ENCODE measurements around the gene CIB4.
A peak's percentile ranks its signal among the peaks of the same experiment; 100 is the strongest.

CIB4 gene

DNA sequence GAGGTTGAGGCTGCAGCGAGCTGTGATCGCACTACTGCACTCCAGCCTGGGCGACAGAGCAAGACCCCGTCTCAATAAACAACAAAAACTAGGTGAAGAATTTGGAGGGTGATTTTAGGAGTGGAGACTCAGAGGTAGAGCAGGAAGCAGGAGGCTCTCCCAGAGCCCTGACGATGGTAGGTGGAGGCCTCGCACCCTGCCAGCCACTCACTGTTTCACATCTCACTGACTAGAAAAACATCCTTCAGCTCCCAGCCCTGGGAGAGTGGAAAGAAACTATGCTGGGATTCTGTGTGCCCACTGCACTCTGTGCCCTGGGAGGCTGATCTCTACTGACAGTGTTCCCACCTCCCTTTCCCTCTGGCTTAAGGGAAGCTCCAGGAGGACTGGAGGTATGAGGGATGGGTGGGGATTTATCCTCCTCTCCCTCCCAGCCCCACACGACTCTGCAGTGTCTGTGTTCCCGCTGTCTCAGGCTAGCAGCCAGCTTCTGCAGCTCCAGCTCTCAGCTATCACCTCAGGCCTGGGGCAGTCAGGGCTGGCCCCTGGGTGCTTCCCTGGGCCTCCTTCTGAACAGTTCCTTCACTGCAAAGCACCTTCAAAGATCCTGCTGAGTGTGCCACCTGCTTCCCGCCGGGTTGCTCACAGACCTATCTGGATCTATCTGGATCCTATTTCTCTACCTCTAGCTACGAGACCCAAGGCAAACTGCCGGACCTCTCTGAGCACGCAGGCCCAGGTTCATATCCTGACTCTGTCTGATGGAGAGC is 9.6 kb downstream of the CIB4 start:
- DNase-seq (ENCODE audit: low read depth): no peak
- TF ChIP-seq, protein P1, sequence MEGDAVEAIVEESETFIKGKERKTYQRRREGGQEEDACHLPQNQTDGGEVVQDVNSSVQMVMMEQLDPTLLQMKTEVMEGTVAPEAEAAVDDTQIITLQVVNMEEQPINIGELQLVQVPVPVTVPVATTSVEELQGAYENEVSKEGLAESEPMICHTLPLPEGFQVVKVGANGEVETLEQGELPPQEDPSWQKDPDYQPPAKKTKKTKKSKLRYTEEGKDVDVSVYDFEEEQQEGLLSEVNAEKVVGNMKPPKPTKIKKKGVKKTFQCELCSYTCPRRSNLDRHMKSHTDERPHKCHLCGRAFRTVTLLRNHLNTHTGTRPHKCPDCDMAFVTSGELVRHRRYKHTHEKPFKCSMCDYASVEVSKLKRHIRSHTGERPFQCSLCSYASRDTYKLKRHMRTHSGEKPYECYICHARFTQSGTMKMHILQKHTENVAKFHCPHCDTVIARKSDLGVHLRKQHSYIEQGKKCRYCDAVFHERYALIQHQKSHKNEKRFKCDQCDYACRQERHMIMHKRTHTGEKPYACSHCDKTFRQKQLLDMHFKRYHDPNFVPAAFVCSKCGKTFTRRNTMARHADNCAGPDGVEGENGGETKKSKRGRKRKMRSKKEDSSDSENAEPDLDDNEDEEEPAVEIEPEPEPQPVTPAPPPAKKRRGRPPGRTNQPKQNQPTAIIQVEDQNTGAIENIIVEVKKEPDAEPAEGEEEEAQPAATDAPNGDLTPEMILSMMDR (conservative IDR thresholded peaks at IDR 0.05; ENCODE audit: control insufficient read depth, insufficient read depth, low read depth, low read length): no peak
- no peak overlapping the region for H3K4me3 ChIP-seq (ENCODE audit: control insufficient read depth, low read depth, low read length)

DNA sequence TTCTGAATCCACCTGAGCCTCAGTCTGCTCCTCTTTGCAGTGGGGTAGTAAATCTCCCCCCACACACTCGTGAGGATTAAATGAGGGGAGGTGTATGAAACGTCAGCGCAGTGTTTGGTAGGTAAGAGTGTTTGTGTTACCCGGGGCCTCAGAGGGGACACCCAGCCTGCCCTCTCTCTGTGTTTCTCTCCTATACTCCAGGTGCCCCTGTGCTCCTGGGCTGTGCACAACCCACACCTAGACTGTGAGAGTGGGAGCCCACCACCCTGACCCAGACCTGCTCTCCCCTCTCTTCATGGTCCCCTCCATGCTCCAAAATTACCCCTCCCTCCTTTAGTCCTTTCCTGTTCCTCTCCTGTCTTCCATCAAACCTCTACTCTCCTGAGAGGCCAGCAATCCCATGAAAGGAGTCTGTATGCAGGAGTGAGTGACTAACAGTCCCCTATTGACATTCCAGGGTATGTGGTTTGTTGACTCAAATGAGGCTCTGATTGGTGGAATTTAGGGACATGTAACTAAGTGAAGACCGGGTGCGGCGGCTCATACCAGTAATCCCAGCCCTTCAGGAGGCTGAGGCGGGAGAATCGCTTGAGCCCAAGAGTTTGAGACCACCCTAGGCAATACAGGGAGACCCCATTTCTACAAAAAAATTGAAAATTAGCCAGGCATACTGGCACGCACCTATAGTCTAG is 10.4 kb downstream of the CIB4 start:
- DNase-seq (ENCODE audit: low read depth): peak; percentile 47
- TF ChIP-seq, protein P1 (conservative IDR thresholded peaks at IDR 0.05; ENCODE audit: control insufficient read depth, insufficient read depth, low read depth, low read length): no peak

DNA sequence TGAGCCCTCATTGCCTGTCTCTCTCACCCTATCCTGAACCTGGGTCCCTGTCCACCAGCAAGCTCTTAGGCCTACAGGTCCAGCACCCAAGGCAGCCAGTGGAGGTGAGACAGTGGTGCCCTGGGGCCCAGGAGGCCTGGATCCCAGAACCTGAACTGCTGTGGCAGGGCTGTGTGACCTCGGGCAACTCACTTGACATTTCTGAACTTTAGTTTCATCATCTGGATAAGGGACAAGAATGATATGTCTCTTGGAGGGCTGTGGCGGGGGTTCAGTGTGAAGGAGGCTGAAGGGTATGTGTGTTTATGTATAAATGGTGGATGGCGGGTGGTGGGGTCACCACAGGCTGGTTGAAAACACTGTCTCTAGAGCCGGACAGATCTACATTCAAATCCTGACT is 10.9 kb downstream of the CIB4 start:
- TF ChIP-seq, protein P1 (conservative IDR thresholded peaks at IDR 0.05; ENCODE audit: control insufficient read depth, insufficient read depth, low read depth, low read length): no peak
- no peak overlapping the region for H3K4me3 ChIP-seq (ENCODE audit: control insufficient read depth, low read depth, low read length)
- no peak for DNase-seq (ENCODE audit: low read depth)

More for the DNA sequence above, 10.4 kb downstream of the CIB4 start:
- no peak overlapping the region for H3K4me3 ChIP-seq (ENCODE audit: control insufficient read depth, low read depth, low read length)

DNA sequence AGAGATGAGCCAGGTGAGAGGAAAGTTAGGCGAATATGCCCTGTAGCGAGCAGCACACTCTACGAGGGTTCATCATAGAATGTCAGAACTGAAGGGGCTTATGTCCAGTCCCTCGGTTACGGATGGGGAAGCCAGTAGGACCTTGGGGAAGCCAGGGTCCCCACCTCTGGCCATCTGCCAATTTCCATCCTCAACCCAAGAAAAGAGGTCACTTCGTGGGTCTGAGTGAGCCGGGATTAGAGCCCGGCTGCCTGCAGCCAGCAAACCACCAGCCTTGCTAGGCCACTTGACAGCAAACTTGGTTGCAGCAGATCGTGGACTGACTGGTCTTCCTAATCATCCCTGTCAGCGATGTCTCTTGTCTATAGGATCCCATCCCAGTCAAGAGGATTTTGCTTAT is 11.4 kb downstream of the CIB4 start:
- no peak for DNase-seq (ENCODE audit: low read depth)
- TF ChIP-seq, protein P1 (conservative IDR thresholded peaks at IDR 0.05; ENCODE audit: control insufficient read depth, insufficient read depth, low read depth, low read length): no peak
- no peak overlapping the region for H3K4me3 ChIP-seq (ENCODE audit: control insufficient read depth, low read depth, low read length)

DNA sequence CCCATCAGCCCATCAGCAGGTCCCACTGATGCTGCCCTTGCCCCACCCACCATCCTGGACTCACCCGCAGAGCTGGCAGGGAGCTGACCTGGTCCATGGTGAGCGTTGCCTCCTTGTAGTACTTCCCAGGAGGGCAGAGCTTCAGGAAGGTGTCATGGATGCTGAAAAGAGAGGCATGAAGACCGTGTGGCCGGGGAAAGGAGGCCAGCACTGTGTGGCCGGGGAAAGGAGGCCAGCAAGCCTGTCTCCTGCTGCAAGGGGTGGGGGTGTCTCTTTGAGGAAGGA is 11.9 kb downstream of the CIB4 start:
- no peak for DNase-seq (ENCODE audit: low read depth)
- no peak overlapping the region for H3K4me3 ChIP-seq (ENCODE audit: control insufficient read depth, low read depth, low read length)
- TF ChIP-seq, protein P1 (conservative IDR thresholded peaks at IDR 0.05; ENCODE audit: control insufficient read depth, insufficient read depth, low read depth, low read length): no peak

DNA sequence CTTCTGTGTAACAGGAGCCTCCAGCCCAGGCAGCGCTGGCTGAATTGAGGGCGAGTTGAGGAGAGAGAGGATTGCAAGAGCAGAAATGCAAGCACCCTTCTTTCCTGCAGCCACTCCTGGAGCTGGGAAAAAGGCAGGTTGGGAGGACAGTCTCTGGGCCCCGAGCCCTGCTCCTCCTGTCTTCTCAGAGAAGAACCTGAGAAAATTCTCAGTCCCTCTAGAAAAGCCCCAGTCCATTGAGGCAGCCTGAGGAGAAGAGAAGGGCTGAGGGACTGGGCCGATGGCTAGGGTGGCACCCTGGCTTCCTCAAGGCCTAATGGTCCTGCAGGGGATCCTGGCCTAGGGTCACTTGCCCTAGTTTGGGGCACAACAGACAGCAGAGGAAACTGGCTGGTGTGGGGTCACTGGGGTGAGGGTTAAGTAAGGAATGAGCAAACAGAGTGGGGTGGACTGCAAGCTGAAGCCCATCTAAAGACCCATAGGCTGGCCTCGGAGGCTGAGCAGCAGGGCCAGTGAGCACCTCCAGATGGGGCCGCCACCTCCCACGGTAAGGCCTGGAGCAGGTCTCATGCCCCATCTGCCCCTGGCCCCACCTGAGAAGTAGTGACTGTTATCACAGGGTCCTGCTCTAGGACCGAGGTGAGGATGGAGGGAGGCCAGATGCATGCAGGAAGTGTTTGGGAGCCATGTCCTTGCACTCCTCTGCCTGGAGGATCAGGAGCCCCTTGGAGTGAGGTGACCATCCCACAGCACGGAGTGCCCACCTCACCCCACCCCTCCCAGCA is 12.4 kb downstream of the CIB4 start:
- DNase-seq (ENCODE audit: low read depth): no peak
- no peak overlapping the region for H3K4me3 ChIP-seq (ENCODE audit: control insufficient read depth, low read depth, low read length)
- TF ChIP-seq, protein P1 (conservative IDR thresholded peaks at IDR 0.05; ENCODE audit: control insufficient read depth, insufficient read depth, low read depth, low read length): no peak
